A549 (cell line): Measurements from ENCODE around the gene IGF1R. TPM values are rescaled to one million over a fixed set of nuclear protein-coding genes. Genes with fewer than 3 reads are reported as not detected.
A peak's percentile ranks its signal among the peaks of the same experiment; 100 is the strongest.

Experiments used
- ATAC-seq, 2 experiments: fragments of 200-7000 bp in 1 of 2; fragments of >200 bp in 1 of 2; cut with Nextera tagmentation in 1 of 2; cut with Tn5 transposase in 1 of 2; 3 replicates each; pipeline versions ENCODE4 v1.8.0 to v1.9.1; 2018 to 2020; ENCODE audit warnings: mild to moderate bottlenecking in 1 of 2, moderate library complexity in 1 of 2
- CTCF ChIA-PET: fragments of 300-600 bp; sonication (Branson Sonifier 250); formaldehyde crosslinking; extraction: SDS; loops from one replicate; lab custom pipeline; 2021; ENCODE audit warnings: antibody characterized with exemption, inconsistent platforms; lab: Yijun Ruan, JAX
- POLR2A ChIA-PET: fragments of 350-600 bp; formaldehyde crosslinking; extraction: SDS; loops from one replicate; lab custom pipeline; 2021; ENCODE audit warnings: antibody characterized with exemption, inconsistent platforms; lab: Yijun Ruan, JAX
- DNase-seq, 2 experiments: peaks; one replicate each; pipeline versions ENCODE4 v3.0.0 to v3.0.0-alpha.2; 2011 to 2016; ENCODE audit warnings: low read depth in 1 of 2, low spot score in 1 of 2
- FAIRE-seq: peaks from 2 replicates; lab custom pipeline; 2011; peaks lifted over from hg19 to GRCh38; lab: Jason Lieb, UNC
- H3K27ac ChIP-seq, 2 experiments: fragments of >200 bp; sonication (Bioruptor Twin); formaldehyde crosslinking; 3 replicates each; pipeline ENCODE4 v1.5.1; 2016 to 2017
- H3K4me1 ChIP-seq: fragments of >200 bp; sonication (Bioruptor Twin); formaldehyde crosslinking; 3 replicates; pipeline ENCODE4 v1.6.1; 2016
- H3K4me2 ChIP-seq: fragments of >200 bp; sonication (Bioruptor Twin); formaldehyde crosslinking; 3 replicates; pipeline ENCODE4 v1.6.1; 2016
- H3K4me3 ChIP-seq: fragments of >200 bp; sonication (Bioruptor Twin); formaldehyde crosslinking; 3 replicates; pipeline ENCODE4 v1.5.1; 2016
- H3K9me3 ChIP-seq: fragments of >200 bp; sonication (Bioruptor Twin); formaldehyde crosslinking; 3 replicates; pipeline ENCODE4 v1.6.1; 2016
- ATOH8 ChIP-seq: fragments of 250-450 bp; sonication (Bioruptor Pico); IDR thresholded peaks from 2 replicates; pipeline ENCODE4 v1.5.0; 2020; ENCODE audit warnings: low read depth, mild to moderate bottlenecking, moderate library complexity
- BCL3 ChIP-seq: fragments of >200 bp; sonication (Bioruptor Twin); formaldehyde crosslinking; IDR thresholded peaks from 3 replicates; pipeline ENCODE4 v1.6.1; 2016
- CBX8 ChIP-seq: fragments of 200-600 bp; sonication (generic); IDR thresholded peaks from 2 replicates; pipeline ENCODE4 v1.6.1; 2016
- CHD2 ChIP-seq: fragments of 150-350 bp; IDR thresholded peaks from 2 replicates; pipeline ENCODE4 v1.6.1; 2014; ENCODE audit warnings: low read length; ENCODE audit not compliant: partially characterized antibody
- E2F6 ChIP-seq: IDR thresholded peaks from 2 replicates; pipeline ENCODE4 v1.6.1; 2012; ENCODE audit warnings: low read depth, borderline replicate concordance
- EHMT2 ChIP-seq: fragments of 200-600 bp; sonication (generic); IDR thresholded peaks from 2 replicates; pipeline ENCODE4 v1.6.1; 2016; ENCODE audit warnings: antibody characterized with exemption, low read depth, mild to moderate bottlenecking, moderate library complexity
- GATA3 ChIP-seq: IDR thresholded peaks from 2 replicates; pipeline ENCODE4 v1.6.1; 2012; ENCODE audit warnings: borderline replicate concordance
- HES2 ChIP-seq: fragments of >200 bp; sonication (Bioruptor Twin); formaldehyde crosslinking; IDR thresholded peaks from 2 replicates; pipeline ENCODE4 v1.6.1; 2016
- HEYL ChIP-seq: fragments of 250-450 bp; sonication (Bioruptor Pico); IDR thresholded peaks from 2 replicates; pipeline ENCODE4 v1.8.0; 2021; ENCODE audit warnings: mild to moderate bottlenecking, moderate library complexity
- JUN ChIP-seq, 2 experiments: fragments of >200 bp; sonication (Bioruptor Twin); formaldehyde crosslinking; IDR thresholded peaks; 2 replicates in 1 of 2; 3 replicates in 1 of 2; pipeline ENCODE4 v1.6.1; 2016 to 2017
- MAZ ChIP-seq: fragments of 150-350 bp; IDR thresholded peaks from 2 replicates; pipeline ENCODE4 v1.6.1; 2014; ENCODE audit warnings: antibody characterized with exemption, low read depth, low read length, borderline replicate concordance
- PHF8 ChIP-seq: fragments of 200-600 bp; sonication (generic); IDR thresholded peaks from 2 replicates; pipeline ENCODE4 v1.6.1; 2016; ENCODE audit warnings: low read depth, mild to moderate bottlenecking, antibody characterized with exemption, moderate library complexity, borderline replicate concordance
- POLR2AphosphoS2 ChIP-seq: conservative IDR thresholded peaks from 2 replicates; pipeline ENCODE4 v1.6.1; 2012; ENCODE audit warnings: low read length, improper control_type of control experiment, inconsistent platforms
- RAD21 ChIP-seq, 2 experiments: fragments of >200 bp in 1 of 2; sonication (Bioruptor Twin) in 1 of 2; formaldehyde crosslinking in 1 of 2; IDR thresholded peaks in 1 of 2; conservative IDR thresholded peaks in 1 of 2; 2 replicates in 1 of 2; 3 replicates in 1 of 2; pipeline ENCODE4 v1.6.1; 2012 to 2018; ENCODE audit warnings: inconsistent platforms in 1 of 2
- REST ChIP-seq: fragments of 200-600 bp; sonication (generic); IDR thresholded peaks from 2 replicates; pipeline ENCODE4 v1.6.1; 2016; ENCODE audit warnings: antibody characterized with exemption, mild to moderate bottlenecking, moderate library complexity
- SMC3 ChIP-seq: fragments of >200 bp; sonication (Bioruptor Twin); formaldehyde crosslinking; IDR thresholded peaks from 3 replicates; pipeline ENCODE4 v1.6.1; 2018; ENCODE audit warnings: inconsistent platforms
- TP53 ChIP-seq: fragments of 250-450 bp; sonication (Bioruptor Pico); IDR thresholded peaks from 2 replicates; pipeline ENCODE4 v1.5.0; 2021; ENCODE audit warnings: mild to moderate bottlenecking, moderate library complexity
- ZSCAN20 ChIP-seq: fragments of 250-450 bp; sonication (Bioruptor Pico); IDR thresholded peaks from 2 replicates; pipeline ENCODE4 v1.8.0; 2022; ENCODE audit warnings: mild to moderate bottlenecking, moderate library complexity
- WGBS: methylation state at CpG from one replicate; pipeline ENCODE4 v1.1.6; 2017; ENCODE audit errors: missing lambda C conversion rate; 5-methylcytosine and 5-hydroxymethylcytosine counted together
- polyA plus RNA-seq, 4 experiments: library from polyadenylated mRNA; depleted of rRNA in 3 of 4; stranded (reverse); fragments of >200 nt; fragmentation: RNase III in 1 of 4; extraction: RNeasy Plus Mini Kit Qiagen cat#74134 plus additional on column Dnase treatment in 1 of 4; gene quantifications; 2 replicates in 3 of 4; 3 replicates in 1 of 4; pipeline ENCODE4 v1.2.3, GENCODE V29; 2011 to 2017
- TF ChIP-seq, protein P1 (sequence below): fragments of 150-350 bp; IDR thresholded peaks from 2 replicates; pipeline ENCODE4 v1.6.1; 2014; ENCODE audit warnings: low read depth, mild to moderate bottlenecking, low read length
- TF ChIP-seq, protein P2 (sequence below): IDR thresholded peaks from 2 replicates; pipeline ENCODE4 v1.6.1; 2012

The IGF1R gene
- polyA plus RNA-seq, 2 of the 4 experiments (the other 2 are of a cell fraction): 42.6 to 69.5 TPM

GRCh38 chr15:98953000-98953787, 304.9 kb downstream of the IGF1R start:
- H3K4me2 ChIP-seq: no peak overlapping the region
- 90% methylated on average over 19 of the region's 19 CpGs for WGBS
- H3K9me3 ChIP-seq: no peaks in the 10 kb centered on the region
- ATAC-seq: no peak
- no peaks in the 10 kb centered on the region for H3K4me1 ChIP-seq
- TF ChIP-seq CBX8 (no peak), JUN (IDR thresholded peaks at IDR 0.05) (no peak), ATOH8 (no peak), REST (no peak), HES2 (no peak), RAD21 (conservative IDR thresholded peaks at IDR 0.05 in 1 of 2, IDR thresholded peaks at IDR 0.05 in 1 of 2) (no peak), MAZ (no peak), EHMT2 (no peak), PHF8 (no peak), TP53 (CRISPR knock-in tag) (no peak), GATA3 (no peak), BCL3 (no peak), HEYL (CRISPR knock-in tag) (no peak), POLR2AphosphoS2 (no peak), SMC3 (no peak), E2F6 (no peak), CHD2 (no peak), ZSCAN20 (CRISPR knock-in tag) (no peak)
- TF ChIP-seq, protein P1, sequence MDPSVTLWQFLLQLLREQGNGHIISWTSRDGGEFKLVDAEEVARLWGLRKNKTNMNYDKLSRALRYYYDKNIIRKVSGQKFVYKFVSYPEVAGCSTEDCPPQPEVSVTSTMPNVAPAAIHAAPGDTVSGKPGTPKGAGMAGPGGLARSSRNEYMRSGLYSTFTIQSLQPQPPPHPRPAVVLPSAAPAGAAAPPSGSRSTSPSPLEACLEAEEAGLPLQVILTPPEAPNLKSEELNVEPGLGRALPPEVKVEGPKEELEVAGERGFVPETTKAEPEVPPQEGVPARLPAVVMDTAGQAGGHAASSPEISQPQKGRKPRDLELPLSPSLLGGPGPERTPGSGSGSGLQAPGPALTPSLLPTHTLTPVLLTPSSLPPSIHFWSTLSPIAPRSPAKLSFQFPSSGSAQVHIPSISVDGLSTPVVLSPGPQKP: no peak
- TF ChIP-seq, protein P2, sequence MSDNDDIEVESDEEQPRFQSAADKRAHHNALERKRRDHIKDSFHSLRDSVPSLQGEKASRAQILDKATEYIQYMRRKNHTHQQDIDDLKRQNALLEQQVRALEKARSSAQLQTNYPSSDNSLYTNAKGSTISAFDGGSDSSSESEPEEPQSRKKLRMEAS: no peak
- no peak overlapping the region for H3K4me3 ChIP-seq
- POLR2A ChIA-PET: interaction anchor here (1.3 kb wide), 1 partner anchor 61 kb away, joined by 4 read pairs; no protein-coding TSS in a partner anchor
- peak; percentile 28 for FAIRE-seq
- peak overlapping the region in 1 of 2 experiments; percentile 30; a peak in 2 of 6 replicates for H3K27ac ChIP-seq
- DNase-seq: no peak
- CTCF ChIA-PET: interaction anchor here (0.6 to 3.7 kb wide), 8 partner anchors 8 to 251 kb away, joined by 3 to 17 read pairs (median 4); no protein-coding TSS in a partner anchor
